Right lobe of liver (tissue), 6 donors: ENCODE measurements around the gene CACNA1D. TPM values are rescaled to one million over a fixed set of nuclear protein-coding genes. Genes with fewer than 3 reads are reported as not detected.
A peak's percentile ranks its signal among the peaks of the same experiment; 100 is the strongest.

Experiments
- ATAC-seq, 4 donors: fragments of 200-7000 bp; cut with Tn5 transposase; one replicate each; pipeline ENCODE4 v1.9.1; 2020; ENCODE audit warnings: mild to moderate bottlenecking in 4 of 4, moderate library complexity in 4 of 4
- DNase-seq, 3 donors: peaks; one replicate each; pipeline ENCODE4 v3.0.0-alpha.2; 2020
- H3K27ac ChIP-seq, 3 donors: fragments of 200-600 bp; one replicate each; pipeline ENCODE4 v1.8.0; 2022
- H3K27me3 ChIP-seq, 2 donors: fragments of 200-600 bp; one replicate each; pipeline ENCODE4 v1.8.0; 2022
- H3K36me3 ChIP-seq, 4 donors: fragments of 200-600 bp; sonication (generic) in 1 of 4; one replicate each; pipeline versions ENCODE4 v1.5.1 to v1.8.0; 2017 to 2022; ENCODE audit warnings: control low read depth in 1 of 4
- H3K4me1 ChIP-seq, 4 donors: fragments of 200-600 bp; sonication (generic) in 1 of 4; one replicate each; pipeline versions ENCODE4 v1.5.1 to v1.8.0; 2017 to 2022; ENCODE audit warnings: control low read depth in 1 of 4
- H3K4me3 ChIP-seq, 3 donors: fragments of 200-600 bp; one replicate each; pipeline ENCODE4 v1.8.0; 2022
- H3K9me3 ChIP-seq, 4 donors: fragments of 200-600 bp; sonication (generic) in 1 of 4; one replicate each; pipeline versions ENCODE4 v1.5.1 to v1.8.0; 2017 to 2022; ENCODE audit warnings: control low read depth in 1 of 4
- POLR2A ChIP-seq: fragments of 450-650 bp; IDR thresholded peaks from one replicate; pipeline ENCODE4 v1.6.1; 2017; ENCODE audit warnings: antibody characterized with exemption, mild to moderate bottlenecking
- WGBS: methylation state at CpG from one replicate; pipeline ENCODE4 v1.1.6; 2018; ENCODE audit warnings: low coverage, low lambda C conversion rate; ENCODE audit not compliant: insufficient coverage; ENCODE audit errors: missing lambda C conversion rate; 5-methylcytosine and 5-hydroxymethylcytosine counted together
- intact Hi-C, 2 donors: fragments of 100-400 bp; cut with DNase I; formaldehyde crosslinking; loops; one replicate each; pipeline versions ENCODE4 v1.11.2 to v1.14.1; 2022
- total RNA-seq, 6 experiments: library from RNA; depleted of rRNA in 2 of 6; stranded (reverse); fragments of >200 nt in 2 of 6; fragmentation: NEBNext Ultra II Directional in 3 of 6; extraction: Animal tissue kit (Norgen Biotek cat#: 25700) in 3 of 6; gene quantifications; one replicate each; pipeline versions ENCODE4 v1.1.0 to v1.2.4, GENCODE V29; 2016 to 2023
- TF ChIP-seq, protein P1 (sequence below), 4 donors: fragments of 200-600 bp in 3 of 4; fragments of 450-650 bp in 1 of 4; IDR thresholded peaks; one replicate each; pipeline versions ENCODE4 v1.5.1 to v1.8.0; 2016 to 2022; ENCODE audit warnings: antibody characterized with exemption in 4 of 4, mild to moderate bottlenecking in 2 of 4
- donor health status: DM: no; HTN: yes; CAD: no.
- donor health status: DM: no; HTN: no; CAD: no.
- donor health status: DM: no; HTN: no; CAD: no.
- donor health status: DM: no; HTN: yes; CAD: no.
- donor health status: DM: no; HTN: yes; CAD: no.

Gene CACNA1D
- total RNA-seq, 6 experiments from 2014 or later, result 5.5 to 12.7 (median 9.3) TPM

- H3K4me3 ChIP-seq, result no peak overlapping the region
Measured at GRCh38 chr3:53709860-53710674, 215.7 kb downstream of the CACNA1D start.

GRCh38 chr3:53711387-53711786 is 217.0 kb downstream of the CACNA1D start:
- WGBS, result 75% methylated on average over 4 of the region's 6 CpGs
- intact Hi-C loops, result loop anchor here (10.0 kb wide), 1 partner anchor 337 kb away; no protein-coding TSS in a partner anchor
- ATAC-seq (no peak), DNase-seq (no peak)
- Histone ChIP-seq H3K9me3 (no peaks in the 10 kb centered on the region), H3K4me3 (no peak overlapping the region), H3K27me3 (no peaks in the 10 kb centered on the region), H3K36me3 (no peaks in the 10 kb centered on the region), H3K4me1 (peaks cover 0 to 20% (median 4%) of the 10 kb centered on the region in 4 donors), H3K27ac (no peak overlapping the region)
- TF ChIP-seq, protein P1, sequence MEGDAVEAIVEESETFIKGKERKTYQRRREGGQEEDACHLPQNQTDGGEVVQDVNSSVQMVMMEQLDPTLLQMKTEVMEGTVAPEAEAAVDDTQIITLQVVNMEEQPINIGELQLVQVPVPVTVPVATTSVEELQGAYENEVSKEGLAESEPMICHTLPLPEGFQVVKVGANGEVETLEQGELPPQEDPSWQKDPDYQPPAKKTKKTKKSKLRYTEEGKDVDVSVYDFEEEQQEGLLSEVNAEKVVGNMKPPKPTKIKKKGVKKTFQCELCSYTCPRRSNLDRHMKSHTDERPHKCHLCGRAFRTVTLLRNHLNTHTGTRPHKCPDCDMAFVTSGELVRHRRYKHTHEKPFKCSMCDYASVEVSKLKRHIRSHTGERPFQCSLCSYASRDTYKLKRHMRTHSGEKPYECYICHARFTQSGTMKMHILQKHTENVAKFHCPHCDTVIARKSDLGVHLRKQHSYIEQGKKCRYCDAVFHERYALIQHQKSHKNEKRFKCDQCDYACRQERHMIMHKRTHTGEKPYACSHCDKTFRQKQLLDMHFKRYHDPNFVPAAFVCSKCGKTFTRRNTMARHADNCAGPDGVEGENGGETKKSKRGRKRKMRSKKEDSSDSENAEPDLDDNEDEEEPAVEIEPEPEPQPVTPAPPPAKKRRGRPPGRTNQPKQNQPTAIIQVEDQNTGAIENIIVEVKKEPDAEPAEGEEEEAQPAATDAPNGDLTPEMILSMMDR (IDR thresholded peaks at IDR 0.05), result no peak

More at GRCh38 chr3:53709860-53710674, 215.7 kb downstream of the CACNA1D start:
- Histone ChIP-seq H3K27me3 (no peaks in the 10 kb centered on the region), H3K27ac (no peak overlapping the region), H3K9me3 (no peaks in the 10 kb centered on the region), H3K36me3 (no peaks in the 10 kb centered on the region), H3K4me1 (peaks cover 0 to 20% (median 4%) of the 10 kb centered on the region in 4 donors)
- intact Hi-C loops, result loop anchor here (10.0 kb wide), 2 partner anchors 335 to 405 kb away; no protein-coding TSS in a partner anchor
- ATAC-seq (peak; percentile 75 to 80 (median 78)), DNase-seq (peak; percentile 67 to 80 (median 76))
- no peak for TF ChIP-seq POLR2A
- TF ChIP-seq, protein P1 (IDR thresholded peaks at IDR 0.05), result peak; percentile 80 to 85 (median 81)
- 13% methylated on average over 11 of the region's 11 CpGs for WGBS

GRCh38 chr3:53712817-53713388 is 218.5 kb downstream of the CACNA1D start:
- Histone ChIP-seq H3K4me3 (no peak overlapping the region), H3K27me3 (no peaks in the 10 kb centered on the region), H3K36me3 (no peaks in the 10 kb centered on the region), H3K4me1 (peaks cover 0 to 8% (median 0%) of the 10 kb centered on the region in 4 donors), H3K27ac (no peak overlapping the region), H3K9me3 (no peaks in the 10 kb centered on the region)
- DNase-seq (no peak), ATAC-seq (no peak)
- intact Hi-C loops, result loop anchor here (10.0 kb wide), 1 partner anchor 338 kb away; no protein-coding TSS in a partner anchor
- no CpG with 5 or more reads among the region's 4 CpGs for WGBS
- no peak for TF ChIP-seq POLR2A
- TF ChIP-seq, protein P1 (IDR thresholded peaks at IDR 0.05), result no peak

GRCh38 chr3:53713626-53714025 is 219.2 kb downstream of the CACNA1D start:
- no peak for ATAC-seq

More at GRCh38 chr3:53713626-53714025, 219.2 kb downstream of the CACNA1D start:
- Histone ChIP-seq H3K4me3 (no peak overlapping the region), H3K36me3 (no peaks in the 10 kb centered on the region), H3K27me3 (no peaks in the 10 kb centered on the region), H3K9me3 (no peaks in the 10 kb centered on the region), H3K27ac (no peak overlapping the region), H3K4me1 (peaks cover 0 to 3% (median 0%) of the 10 kb centered on the region in 4 donors)
- TF ChIP-seq POLR2A, result no peak
- TF ChIP-seq, protein P1 (IDR thresholded peaks at IDR 0.05), result no peak
- no peak for DNase-seq
- intact Hi-C loops, result loop anchor here (10.0 kb wide), 1 partner anchor 339 kb away; no protein-coding TSS in a partner anchor
- WGBS, result 100% methylated on average over 1 of the region's 2 CpGs
